NT2/D1 (cell line): ENCODE results near the gene TSPAN16.
"Not testable (repeated sequence)": the region's sequence is repeated elsewhere in the genome, so short reads cannot be mapped to it uniquely, and the experiment has no call there.

ENCODE experiments used
- DNase-seq: peaks from one replicate; pipeline ENCODE4 v3.0.0-alpha.2; 2011; ENCODE audit warnings: low read depth, low spot score
- H3K27me3 ChIP-seq: 2 replicates; pipeline ENCODE4 v1.6.0; 2011; ENCODE audit warnings: mild to moderate bottlenecking; ENCODE audit not compliant: insufficient read length, insufficient read depth
- H3K36me3 ChIP-seq: 2 replicates; pipeline ENCODE4 v1.6.1; 2011; ENCODE audit warnings: mild to moderate bottlenecking, low read length, mixed read lengths; ENCODE audit not compliant: insufficient read depth, insufficient read length
- H3K4me1 ChIP-seq: 2 replicates; pipeline ENCODE4 v1.5.1; 2011; ENCODE audit not compliant: insufficient read depth, insufficient read length
- H3K4me3 ChIP-seq: 2 replicates; pipeline ENCODE4 v1.5.1; 2011; ENCODE audit warnings: low read depth; ENCODE audit not compliant: insufficient read length
- H3K9ac ChIP-seq: 2 replicates; pipeline ENCODE4 v1.6.0; 2011; ENCODE audit warnings: low read depth; ENCODE audit not compliant: insufficient read length
- H3K9me3 ChIP-seq: 2 replicates; pipeline ENCODE4 v1.5.1; 2011; ENCODE audit warnings: mild to moderate bottlenecking, low read length; ENCODE audit not compliant: insufficient read depth
- SUZ12 ChIP-seq: IDR thresholded peaks from 2 replicates; pipeline ENCODE4 v1.6.1; 2011; ENCODE audit not compliant: insufficient read length, insufficient read depth; ENCODE audit errors: extremely low read depth
- YY1 ChIP-seq: IDR thresholded peaks from 2 replicates; pipeline ENCODE4 v1.6.1; 2011; ENCODE audit not compliant: insufficient read length, insufficient read depth
- ZNF274 ChIP-seq: IDR thresholded peaks from 2 replicates; pipeline ENCODE4 v1.6.1; 2011; ENCODE audit warnings: mild to moderate bottlenecking, low read depth, low read length

TSPAN16 gene

GRCh38 chr19:11332822-11333221, 36.9 kb downstream of the TSPAN16 start:
- no peak for TF ChIP-seq ZNF274
- no peak for TF ChIP-seq SUZ12
- no peak for TF ChIP-seq YY1
- Histone ChIP-seq H3K4me3 (no peak overlapping the region), H3K27me3 (no peaks in the 10 kb centered on the region), H3K36me3 (peaks cover 27% of the 10 kb centered on the region), H3K9ac (no peak overlapping the region), H3K4me1 (no peaks in the 10 kb centered on the region), H3K9me3 (no peaks in the 10 kb centered on the region; the same call in 1 of the 2 replicates)
- no peak for DNase-seq

GRCh38 chr19:11333838-11334237, 37.9 kb downstream of the TSPAN16 start:
- not testable (repeated sequence) for H3K9me3 ChIP-seq, H3K27me3 ChIP-seq, H3K9ac ChIP-seq, H3K4me3 ChIP-seq, DNase-seq, H3K4me1 ChIP-seq
- H3K36me3 ChIP-seq, result peaks cover 27% of the 10 kb centered on the region

- no peaks in the 10 kb centered on the region for H3K27me3 ChIP-seq
- H3K4me3 ChIP-seq, result no peak overlapping the region
- no peak for TF ChIP-seq SUZ12
- TF ChIP-seq YY1, result no peak
- TF ChIP-seq ZNF274, result no peak
- H3K36me3 ChIP-seq, result peaks cover 27% of the 10 kb centered on the region
- no peak for DNase-seq
- H3K9ac ChIP-seq, result no peak overlapping the region
- H3K9me3 ChIP-seq, result no peaks in the 10 kb centered on the region; the same call in 1 of the 2 replicates
- peaks cover 3% of the 10 kb centered on the region for H3K4me1 ChIP-seq
These were observed 39.6 kb downstream of the TSPAN16 start for GRCh38 chr19:11335449-11336146.

GRCh38 chr19:11337080-11337479, 41.1 kb downstream of the TSPAN16 start:
- DNase-seq, result no peak
- peaks cover 6% of the 10 kb centered on the region; the same call in 1 of the 2 replicates for H3K9me3 ChIP-seq
- H3K27me3 ChIP-seq, result no peaks in the 10 kb centered on the region
- peaks cover 32% of the 10 kb centered on the region for H3K36me3 ChIP-seq
- no peak overlapping the region for H3K4me3 ChIP-seq
- no peak overlapping the region for H3K9ac ChIP-seq
- TF ChIP-seq YY1 (no peak), SUZ12 (no peak), ZNF274 (no peak)
- H3K4me1 ChIP-seq, result peaks cover 3% of the 10 kb centered on the region

GRCh38 chr19:11338121-11338520, 42.2 kb downstream of the TSPAN16 start:
- Histone ChIP-seq H3K4me1 (peaks cover 3% of the 10 kb centered on the region), H3K9me3 (peaks cover 6% of the 10 kb centered on the region; the same call in 1 of the 2 replicates), H3K9ac (no peak overlapping the region), H3K4me3 (peak overlapping the region; percentile 67), H3K36me3 (peaks cover 35% of the 10 kb centered on the region), H3K27me3 (no peaks in the 10 kb centered on the region)
- no peak for DNase-seq
- TF ChIP-seq ZNF274, result no peak

GRCh38 chr19:11338569-11339253, 42.8 kb downstream of the TSPAN16 start:
- H3K36me3 ChIP-seq, result peaks cover 31% of the 10 kb centered on the region
- H3K27me3 ChIP-seq, result no peaks in the 10 kb centered on the region
- peak overlapping the region; percentile 86 for H3K9ac ChIP-seq
- H3K4me3 ChIP-seq, result peak overlapping the region; percentile 67
- no peak for TF ChIP-seq SUZ12
- no peak for TF ChIP-seq ZNF274
- no peak for TF ChIP-seq YY1
- H3K9me3 ChIP-seq, result peaks cover 6% of the 10 kb centered on the region; the same call in 1 of the 2 replicates
- DNase-seq, result no peak
- H3K4me1 ChIP-seq, result peaks cover 3% of the 10 kb centered on the region

- peak; percentile 86 for DNase-seq
- peak within 1 kb of the TSS; percentile 86 for H3K9ac ChIP-seq
- peaks cover 28% of the 10 kb centered on the region for H3K36me3 ChIP-seq
- no peak for TF ChIP-seq YY1
- no peak for TF ChIP-seq ZNF274
- TF ChIP-seq SUZ12, result no peak
- peaks cover 3% of the 10 kb centered on the region for H3K4me1 ChIP-seq
- H3K4me3 ChIP-seq, result peak within 1 kb of the TSS; percentile 67
- peaks cover 6% of the 10 kb centered on the region; the same call in 1 of the 2 replicates for H3K9me3 ChIP-seq
- no peaks in the 10 kb centered on the region for H3K27me3 ChIP-seq
These were observed 43.5 kb downstream of the TSPAN16 start, which contains the start of gene RAB3D for GRCh38 chr19:11339254-11340098. TSS of gene RAB3D (minus strand) at chr19:11339657. CDS start at chr19:11337399, 2,258 bp downstream.

GRCh38 chr19:11340099-11340467, 44.1 kb downstream of the TSPAN16 start:
- H3K4me1 ChIP-seq, H3K9ac ChIP-seq, H3K27me3 ChIP-seq, H3K4me3 ChIP-seq, DNase-seq, H3K9me3 ChIP-seq: not testable (repeated sequence)
- peaks cover 25% of the 10 kb centered on the region for H3K36me3 ChIP-seq
